Mesenchymal stem cell (in vitro differentiated cells and primary cell): ENCODE measurements around the gene ATXN7.
A peak's percentile ranks its signal among the peaks of the same experiment; 100 is the strongest.

Source experiments
- DNase-seq: peaks from one replicate; pipeline ENCODE4 v3.0.0-alpha.2; 2013
- H2AFZ ChIP-seq: one replicate; pipeline ENCODE4 v1.6.1; 2013; ENCODE audit warnings: low read depth, mild to moderate bottlenecking, control low read depth, inconsistent platforms, low read length, moderate library complexity
- H2AK5ac ChIP-seq: 2 replicates; pipeline ENCODE4 v1.6.1; 2013; ENCODE audit warnings: low read length, moderate library complexity, mild to moderate bottlenecking, inconsistent platforms; ENCODE audit not compliant: severe bottlenecking
- H2BK120ac ChIP-seq: one replicate; pipeline ENCODE4 v1.6.1; 2013; ENCODE audit warnings: low read depth, mild to moderate bottlenecking, inconsistent platforms, low read length, moderate library complexity
- H2BK12ac ChIP-seq, 2 experiments: one replicate each; pipeline ENCODE4 v1.6.1; 2013; ENCODE audit warnings: inconsistent platforms in 2 of 2, low read length in 2 of 2, mild to moderate bottlenecking in 2 of 2, moderate library complexity in 2 of 2, control low read depth in 1 of 2
- H2BK15ac ChIP-seq: one replicate; pipeline ENCODE4 v1.6.1; 2013; ENCODE audit warnings: mild to moderate bottlenecking, low read depth, inconsistent platforms; ENCODE audit not compliant: poor library complexity, severe bottlenecking
- H2BK5ac ChIP-seq: 2 replicates; pipeline ENCODE4 v1.6.1; 2013; ENCODE audit warnings: low read depth, mild to moderate bottlenecking, low read length, control low read depth, inconsistent platforms; ENCODE audit not compliant: poor library complexity, severe bottlenecking
- H3K14ac ChIP-seq, 2 experiments: one replicate each; pipeline ENCODE4 v1.6.1; 2013; ENCODE audit warnings: inconsistent platforms in 2 of 2, low read length in 2 of 2, control low read depth in 1 of 2, mild to moderate bottlenecking in 1 of 2, moderate library complexity in 1 of 2
- H3K18ac ChIP-seq, 2 experiments: one replicate each; pipeline ENCODE4 v1.6.1; 2013; ENCODE audit warnings: inconsistent platforms in 2 of 2, low read length in 2 of 2, control low read depth in 1 of 2, low read depth in 1 of 2, mild to moderate bottlenecking in 1 of 2
- H3K23ac ChIP-seq, 2 experiments: one replicate each; pipeline ENCODE4 v1.6.1; 2013; ENCODE audit warnings: inconsistent platforms in 2 of 2, low read length in 2 of 2, mild to moderate bottlenecking in 2 of 2, moderate library complexity in 2 of 2, control low read depth in 1 of 2
- H3K27ac ChIP-seq: 2 replicates; pipeline ENCODE4 v1.5.1; 2013; ENCODE audit warnings: mild to moderate bottlenecking, moderate library complexity, low read length, control low read depth, inconsistent platforms; ENCODE audit not compliant: poor library complexity, severe bottlenecking
- H3K27me3 ChIP-seq, 2 experiments: 2 replicates each; pipeline versions ENCODE4 v1.6.1 to v1.7.0; 2013; ENCODE audit warnings: low read length in 2 of 2, mild to moderate bottlenecking in 2 of 2, moderate library complexity in 2 of 2, control low read depth in 1 of 2, inconsistent platforms in 1 of 2; ENCODE audit not compliant: control insufficient read depth in 1 of 2, insufficient read depth in 1 of 2
- H3K36me3 ChIP-seq, 2 experiments: 2 replicates each; pipeline versions ENCODE4 v1.6.1 to v1.7.0; 2013; ENCODE audit warnings: low read length in 2 of 2, control low read depth in 1 of 2, inconsistent platforms in 1 of 2, low read depth in 1 of 2, mild to moderate bottlenecking in 1 of 2; ENCODE audit not compliant: insufficient read depth in 2 of 2, control insufficient read depth in 1 of 2
- H3K4ac ChIP-seq, 2 experiments: one replicate each; pipeline ENCODE4 v1.6.1; 2013; ENCODE audit warnings: inconsistent platforms in 2 of 2, low read length in 2 of 2, mild to moderate bottlenecking in 2 of 2, moderate library complexity in 2 of 2, control low read depth in 1 of 2, low read depth in 1 of 2
- H3K4me1 ChIP-seq: 2 replicates; pipeline ENCODE4 v1.6.1; 2013; ENCODE audit warnings: low read depth, low read length, control low read depth; ENCODE audit not compliant: control insufficient read depth, insufficient read depth
- H3K4me2 ChIP-seq: 2 replicates; pipeline ENCODE4 v1.6.1; 2013; ENCODE audit warnings: low read length, mild to moderate bottlenecking, inconsistent platforms; ENCODE audit not compliant: poor library complexity, severe bottlenecking
- H3K4me3 ChIP-seq, 2 experiments: 2 replicates each; pipeline versions ENCODE4 v1.5.1 to v1.7.0; 2013; ENCODE audit warnings: low read length in 2 of 2, mild to moderate bottlenecking in 2 of 2, control low read depth in 1 of 2, low read depth in 1 of 2; ENCODE audit not compliant: insufficient read depth in 1 of 2
- H3K79me1 ChIP-seq: replicated peaks from 2 replicates; pipeline ENCODE4 v1.6.1; 2013; ENCODE audit warnings: mild to moderate bottlenecking, control low read depth, low read length, inconsistent platforms; ENCODE audit not compliant: poor library complexity, severe bottlenecking
- H3K9ac ChIP-seq: 2 replicates; pipeline ENCODE4 v1.7.0; 2013; ENCODE audit warnings: mild to moderate bottlenecking, low read length, moderate library complexity
- H3K9me3 ChIP-seq: 2 replicates; pipeline ENCODE4 v1.7.0; 2013; ENCODE audit warnings: mild to moderate bottlenecking, low read length; ENCODE audit not compliant: control insufficient read depth
- H4K8ac ChIP-seq: one replicate; pipeline ENCODE4 v1.6.1; 2013; ENCODE audit warnings: inconsistent platforms, mild to moderate bottlenecking, low read length, moderate library complexity
- H4K91ac ChIP-seq: one replicate; pipeline ENCODE4 v1.6.1; 2013; ENCODE audit warnings: mild to moderate bottlenecking, low read length, inconsistent platforms
- WGBS: methylation state at CpG from one replicate; pipeline ENCODE4 v1.1.7; 2013; ENCODE audit warnings: mixed read lengths; 5-methylcytosine and 5-hydroxymethylcytosine counted together

The ATXN7 gene

DNA sequence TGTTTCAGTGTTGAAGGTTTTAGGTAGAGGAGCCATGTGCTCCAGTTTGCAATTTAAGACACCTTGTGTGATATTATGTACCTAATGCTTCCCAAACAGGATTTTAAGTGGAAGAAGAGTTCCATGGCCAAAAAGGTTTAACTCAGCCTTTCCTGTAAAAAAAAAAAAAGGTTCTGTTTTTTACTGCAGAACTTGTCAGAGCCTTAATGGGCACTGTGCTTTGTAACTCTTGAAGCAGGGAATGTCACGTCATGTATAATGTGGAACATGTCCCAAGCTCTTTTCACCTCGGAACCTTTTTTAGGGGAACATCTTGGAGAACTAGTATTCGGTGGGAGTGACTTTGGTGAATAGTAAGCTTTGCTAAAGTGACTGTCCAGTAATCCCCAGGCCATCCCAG is 128.0 kb downstream of the ATXN7 start:
- Histone ChIP-seq H2BK120ac (no peak overlapping the region), H3K9ac (no peak overlapping the region), H3K27me3 (no peaks in the 10 kb centered on the region), H3K79me1 (peaks cover 34% of the 10 kb centered on the region), H3K27ac (no peak overlapping the region), H2AK5ac (no peak overlapping the region), H3K36me3 (peaks cover 43 to 91% of the 10 kb centered on the region in 2 experiments), H2BK5ac (no peak overlapping the region), H3K4ac (no peak overlapping the region), H3K9me3 (no peaks in the 10 kb centered on the region), H2AFZ (no peak overlapping the region), H2BK15ac (no peak overlapping the region), H3K14ac (no peak overlapping the region), H4K8ac (no peak overlapping the region), H3K18ac (no peak overlapping the region), H3K4me1 (no peaks in the 10 kb centered on the region), H3K23ac (no peak overlapping the region), H4K91ac (no peak overlapping the region), H3K4me3 (no peak overlapping the region), H2BK12ac (no peak overlapping the region), H3K4me2 (no peak overlapping the region)
- no peak for DNase-seq
- WGBS = 93% methylated on average over 3 of the region's 3 CpGs

DNA sequence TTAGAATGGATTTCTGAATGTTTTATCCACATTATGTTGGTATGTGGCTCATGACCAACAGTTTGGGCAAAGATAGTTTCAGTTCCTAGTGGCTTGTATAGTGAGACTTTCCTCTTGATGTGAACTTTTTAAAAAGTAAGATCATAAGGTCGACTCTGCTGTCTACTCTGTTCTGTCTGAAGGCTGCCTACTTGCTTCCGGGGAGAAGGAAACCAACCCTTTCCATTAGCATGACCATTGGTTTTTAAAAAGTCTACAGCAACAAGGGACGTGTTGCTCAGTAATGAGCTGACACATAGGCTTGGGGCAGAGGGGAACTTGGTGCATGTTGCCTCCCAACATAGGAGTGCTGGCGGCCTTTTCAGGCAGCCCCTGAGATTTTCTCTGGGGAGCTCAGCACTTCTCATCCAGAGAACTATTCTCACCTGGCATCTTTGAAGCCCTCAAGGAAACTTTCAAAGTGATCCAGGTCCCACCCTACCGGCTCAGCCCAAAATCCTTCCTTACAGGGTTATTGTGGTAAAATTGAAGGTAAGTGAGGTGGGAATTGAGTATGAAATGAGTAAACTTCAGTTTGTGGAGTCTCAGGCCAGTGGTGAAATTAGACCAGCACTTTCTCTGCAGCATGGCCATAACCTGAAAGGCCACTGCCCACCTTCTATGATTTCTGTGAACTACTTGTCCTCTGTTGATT is 129.0 kb downstream of the ATXN7 start:
- WGBS = 91% methylated on average over 4 of the region's 5 CpGs
- DNase-seq = no peak
- no peaks in the 10 kb centered on the region for H3K9me3 ChIP-seq
- no peak overlapping the region for H4K91ac ChIP-seq
- no peaks in the 10 kb centered on the region for H3K27me3 ChIP-seq
- peaks cover 34% of the 10 kb centered on the region for H3K79me1 ChIP-seq
- no peak overlapping the region for H2BK120ac ChIP-seq
- H3K4ac ChIP-seq = no peak overlapping the region
- H4K8ac ChIP-seq = no peak overlapping the region
- no peak overlapping the region for H3K4me3 ChIP-seq
- H2AFZ ChIP-seq = no peak overlapping the region
- H2BK12ac ChIP-seq = no peak overlapping the region
- no peak overlapping the region for H3K18ac ChIP-seq
- H2BK15ac ChIP-seq = no peak overlapping the region
- no peak overlapping the region for H2BK5ac ChIP-seq
- H3K4me1 ChIP-seq = no peaks in the 10 kb centered on the region
- H3K9ac ChIP-seq = peak overlapping the region; percentile 20
- H3K14ac ChIP-seq = no peak overlapping the region
- peaks cover 45 to 91% of the 10 kb centered on the region in 2 experiments for H3K36me3 ChIP-seq
- no peak overlapping the region for H3K27ac ChIP-seq
- no peak overlapping the region for H2AK5ac ChIP-seq
- no peak overlapping the region for H3K23ac ChIP-seq
- H3K4me2 ChIP-seq = no peak overlapping the region

DNA sequence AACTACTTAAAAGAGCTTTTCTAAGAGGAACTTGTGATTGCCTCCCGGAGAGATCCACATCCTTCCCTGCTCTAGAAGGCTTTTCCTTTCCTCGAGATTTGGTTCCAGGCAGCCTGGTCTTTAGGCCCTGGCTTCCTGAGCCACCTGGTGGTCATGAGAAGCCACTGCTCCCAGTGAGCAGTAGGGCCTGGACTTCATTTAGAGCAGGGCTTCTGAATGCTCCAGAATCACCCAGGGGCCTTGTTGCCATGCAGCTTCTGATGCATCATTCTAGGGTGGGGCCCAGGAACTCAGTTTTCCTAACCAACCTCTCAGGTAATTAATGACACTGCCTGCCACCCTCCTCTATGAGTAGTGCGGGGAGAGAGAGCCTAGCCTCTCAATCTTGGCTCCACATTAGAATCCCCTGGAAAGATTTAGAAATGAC is 130.0 kb downstream of the ATXN7 start:
- no peak overlapping the region for H3K4me3 ChIP-seq
- H3K27ac ChIP-seq = no peak overlapping the region
- no peak overlapping the region for H3K18ac ChIP-seq
- no peak overlapping the region for H3K4me2 ChIP-seq
- H3K36me3 ChIP-seq = peaks cover 42 to 91% of the 10 kb centered on the region in 2 experiments
- H3K23ac ChIP-seq = no peak overlapping the region
- H4K8ac ChIP-seq = no peak overlapping the region
- H3K9ac ChIP-seq = peak overlapping the region; percentile 57
- H3K9me3 ChIP-seq = no peaks in the 10 kb centered on the region
- H2AFZ ChIP-seq = no peak overlapping the region
- H3K14ac ChIP-seq = no peak overlapping the region
- no peaks in the 10 kb centered on the region for H3K27me3 ChIP-seq
- WGBS = 38% methylated on average over 3 of the region's 3 CpGs
- no peak overlapping the region for H2BK5ac ChIP-seq
- H4K91ac ChIP-seq = no peak overlapping the region
- no peak overlapping the region for H2BK12ac ChIP-seq
- H2BK15ac ChIP-seq = no peak overlapping the region
- no peak overlapping the region for H3K4ac ChIP-seq
- no peaks in the 10 kb centered on the region for H3K4me1 ChIP-seq
- peaks cover 28% of the 10 kb centered on the region for H3K79me1 ChIP-seq
- H2BK120ac ChIP-seq = no peak overlapping the region
- H2AK5ac ChIP-seq = no peak overlapping the region
- peak; percentile 83 for DNase-seq

DNA sequence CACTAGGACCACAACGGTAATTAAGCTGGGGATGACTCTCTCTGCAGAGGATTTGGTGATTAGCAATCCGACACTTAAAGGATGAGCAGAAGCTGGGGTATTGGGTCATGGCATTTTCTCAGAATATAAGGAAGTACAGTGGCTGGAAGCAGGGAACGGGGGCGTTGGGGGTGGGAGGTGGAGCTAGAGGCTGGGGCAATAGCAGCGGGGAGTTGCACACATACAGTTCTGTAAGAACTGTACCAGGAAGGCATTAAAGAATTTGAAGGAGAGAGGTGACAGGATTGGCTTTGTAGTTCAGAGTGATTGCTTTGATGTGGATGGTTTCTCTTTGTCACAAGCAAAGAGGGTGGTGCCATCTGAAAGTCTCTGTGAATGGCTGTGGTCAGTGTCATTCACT is 131.4 kb downstream of the ATXN7 start:
- Histone ChIP-seq H3K4me2 (no peak overlapping the region), H3K27ac (no peak overlapping the region), H2AK5ac (no peak overlapping the region), H2BK120ac (no peak overlapping the region), H3K9me3 (no peaks in the 10 kb centered on the region), H3K9ac (no peak overlapping the region), H3K4me1 (no peaks in the 10 kb centered on the region), H3K4me3 (no peak overlapping the region), H4K91ac (no peak overlapping the region), H3K4ac (no peak overlapping the region), H3K14ac (no peak overlapping the region), H3K23ac (no peak overlapping the region), H2BK12ac (no peak overlapping the region), H2AFZ (no peak overlapping the region), H3K27me3 (no peaks in the 10 kb centered on the region), H3K79me1 (peaks cover 30% of the 10 kb centered on the region), H3K18ac (no peak overlapping the region), H3K36me3 (peaks cover 36 to 91% of the 10 kb centered on the region in 2 experiments), H2BK15ac (no peak overlapping the region), H4K8ac (no peak overlapping the region), H2BK5ac (no peak overlapping the region)
- no peak for DNase-seq
- WGBS = 96% methylated on average over 5 of the region's 5 CpGs
